Measurements from ENCODE around the gene PARP4. TPM values are rescaled to one million over a fixed set of nuclear protein-coding genes. Genes with fewer than 3 reads are reported as not detected.

The PARP4 gene
- total RNA-seq, 1 experiment from 2014 or later = 76.0 TPM

DNA sequence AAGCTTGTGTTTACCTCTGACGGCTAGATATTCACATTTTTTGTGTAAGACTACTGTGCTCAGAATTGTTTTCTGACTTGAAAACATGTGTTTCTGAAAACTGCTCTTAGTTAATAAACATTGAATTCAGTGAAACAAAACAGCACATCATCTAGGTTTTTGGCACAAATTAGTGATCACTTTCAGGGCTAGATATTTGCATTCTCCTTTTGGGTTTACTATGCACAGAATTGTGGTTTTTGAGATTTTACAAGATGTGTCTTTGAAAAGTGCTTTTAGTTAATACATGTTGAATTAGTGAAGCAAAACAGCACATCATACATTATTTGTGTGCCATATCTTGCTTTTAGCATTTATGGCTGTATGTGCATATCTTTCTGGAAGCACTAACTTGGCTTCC, 8.2 kb upstream of the PARP4 start:
- TF ChIP-seq EGR1 (IDR thresholded peaks at IDR 0.05; ENCODE audit: low read depth) (no peak), SP1 (IDR thresholded peaks at IDR 0.05; ENCODE audit: low read depth) (no peak), ZNF274 (IDR thresholded peaks at IDR 0.05; ENCODE audit: low read depth, low read length) (no peak), CEBPB (IDR thresholded peaks at IDR 0.05; ENCODE audit: low read depth) (no peak), FOSL1 (IDR thresholded peaks at IDR 0.05; ENCODE audit: low read depth) (no peak), SIN3A (IDR thresholded peaks at IDR 0.05; ENCODE audit: low read depth) (no peak), YY1 (IDR thresholded peaks at IDR 0.05; ENCODE audit: extremely low read depth, insufficient replicate concordance, low read depth, low read length) (no peak), EZH2phosphoT487 (IDR thresholded peaks at IDR 0.05; ENCODE audit: borderline replicate concordance) (no peak), RAD21 (IDR thresholded peaks at IDR 0.05; ENCODE audit: low read depth) (no peak), TCF7L2 (IDR thresholded peaks at IDR 0.05; ENCODE audit: borderline replicate concordance, extremely low read depth, insufficient read depth, insufficient read length) (no peak)
- TF ChIP-seq, protein P1, sequence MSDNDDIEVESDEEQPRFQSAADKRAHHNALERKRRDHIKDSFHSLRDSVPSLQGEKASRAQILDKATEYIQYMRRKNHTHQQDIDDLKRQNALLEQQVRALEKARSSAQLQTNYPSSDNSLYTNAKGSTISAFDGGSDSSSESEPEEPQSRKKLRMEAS (IDR thresholded peaks at IDR 0.05) = no peak
- TF ChIP-seq, protein P2, sequence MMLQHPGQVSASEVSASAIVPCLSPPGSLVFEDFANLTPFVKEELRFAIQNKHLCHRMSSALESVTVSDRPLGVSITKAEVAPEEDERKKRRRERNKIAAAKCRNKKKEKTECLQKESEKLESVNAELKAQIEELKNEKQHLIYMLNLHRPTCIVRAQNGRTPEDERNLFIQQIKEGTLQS (IDR thresholded peaks at IDR 0.05) = no peak
- TF ChIP-seq, protein P3, sequence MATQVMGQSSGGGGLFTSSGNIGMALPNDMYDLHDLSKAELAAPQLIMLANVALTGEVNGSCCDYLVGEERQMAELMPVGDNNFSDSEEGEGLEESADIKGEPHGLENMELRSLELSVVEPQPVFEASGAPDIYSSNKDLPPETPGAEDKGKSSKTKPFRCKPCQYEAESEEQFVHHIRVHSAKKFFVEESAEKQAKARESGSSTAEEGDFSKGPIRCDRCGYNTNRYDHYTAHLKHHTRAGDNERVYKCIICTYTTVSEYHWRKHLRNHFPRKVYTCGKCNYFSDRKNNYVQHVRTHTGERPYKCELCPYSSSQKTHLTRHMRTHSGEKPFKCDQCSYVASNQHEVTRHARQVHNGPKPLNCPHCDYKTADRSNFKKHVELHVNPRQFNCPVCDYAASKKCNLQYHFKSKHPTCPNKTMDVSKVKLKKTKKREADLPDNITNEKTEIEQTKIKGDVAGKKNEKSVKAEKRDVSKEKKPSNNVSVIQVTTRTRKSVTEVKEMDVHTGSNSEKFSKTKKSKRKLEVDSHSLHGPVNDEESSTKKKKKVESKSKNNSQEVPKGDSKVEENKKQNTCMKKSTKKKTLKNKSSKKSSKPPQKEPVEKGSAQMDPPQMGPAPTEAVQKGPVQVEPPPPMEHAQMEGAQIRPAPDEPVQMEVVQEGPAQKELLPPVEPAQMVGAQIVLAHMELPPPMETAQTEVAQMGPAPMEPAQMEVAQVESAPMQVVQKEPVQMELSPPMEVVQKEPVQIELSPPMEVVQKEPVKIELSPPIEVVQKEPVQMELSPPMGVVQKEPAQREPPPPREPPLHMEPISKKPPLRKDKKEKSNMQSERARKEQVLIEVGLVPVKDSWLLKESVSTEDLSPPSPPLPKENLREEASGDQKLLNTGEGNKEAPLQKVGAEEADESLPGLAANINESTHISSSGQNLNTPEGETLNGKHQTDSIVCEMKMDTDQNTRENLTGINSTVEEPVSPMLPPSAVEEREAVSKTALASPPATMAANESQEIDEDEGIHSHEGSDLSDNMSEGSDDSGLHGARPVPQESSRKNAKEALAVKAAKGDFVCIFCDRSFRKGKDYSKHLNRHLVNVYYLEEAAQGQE (IDR thresholded peaks at IDR 0.05; ENCODE audit: low read depth) = no peak
- TF ChIP-seq, protein P4, sequence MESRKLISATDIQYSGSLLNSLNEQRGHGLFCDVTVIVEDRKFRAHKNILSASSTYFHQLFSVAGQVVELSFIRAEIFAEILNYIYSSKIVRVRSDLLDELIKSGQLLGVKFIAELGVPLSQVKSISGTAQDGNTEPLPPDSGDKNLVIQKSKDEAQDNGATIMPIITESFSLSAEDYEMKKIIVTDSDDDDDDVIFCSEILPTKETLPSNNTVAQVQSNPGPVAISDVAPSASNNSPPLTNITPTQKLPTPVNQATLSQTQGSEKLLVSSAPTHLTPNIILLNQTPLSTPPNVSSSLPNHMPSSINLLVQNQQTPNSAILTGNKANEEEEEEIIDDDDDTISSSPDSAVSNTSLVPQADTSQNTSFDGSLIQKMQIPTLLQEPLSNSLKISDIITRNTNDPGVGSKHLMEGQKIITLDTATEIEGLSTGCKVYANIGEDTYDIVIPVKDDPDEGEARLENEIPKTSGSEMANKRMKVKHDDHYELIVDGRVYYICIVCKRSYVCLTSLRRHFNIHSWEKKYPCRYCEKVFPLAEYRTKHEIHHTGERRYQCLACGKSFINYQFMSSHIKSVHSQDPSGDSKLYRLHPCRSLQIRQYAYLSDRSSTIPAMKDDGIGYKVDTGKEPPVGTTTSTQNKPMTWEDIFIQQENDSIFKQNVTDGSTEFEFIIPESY (IDR thresholded peaks at IDR 0.05; ENCODE audit: extremely low read depth, insufficient replicate concordance, low read length) = no peak

More for the DNA sequence above, 8.2 kb upstream of the PARP4 start:
- DNase-seq (ENCODE audit: low read depth, low spot score) = no peak
- intact Hi-C loops (cut with micrococcal nuclease) = no loop called here
- H3K9me3 ChIP-seq (ENCODE audit: control insufficient read depth in 1 of 2, insufficient read depth in 1 of 2, low read depth in 1 of 2, low read length in 2 of 2) = no peaks in the 10 kb centered on the region
- H3K27ac ChIP-seq (ENCODE audit: low read depth, low read length) = no peak overlapping the region
- H3K4me2 ChIP-seq (ENCODE audit: low read length) = no peak overlapping the region
- H4K20me1 ChIP-seq (ENCODE audit: insufficient read depth) = no peaks in the 10 kb centered on the region
- POLR2A ChIA-PET = no interaction called here
- no peak overlapping the region for H3K9ac ChIP-seq (ENCODE audit: low read length)
- no peak overlapping the region for H2AFZ ChIP-seq (ENCODE audit: low read depth, low read length, poor library complexity, severe bottlenecking)
- H3K79me2 ChIP-seq (ENCODE audit: insufficient read depth, low read length) = no peaks in the 10 kb centered on the region
- BruUV-seq (replicated peaks) = no TSS peak
- no peak for ATAC-seq
- H3K9me2 ChIP-seq (ENCODE audit: insufficient read depth) = no peaks in the 10 kb centered on the region
- RAD21 ChIA-PET (ENCODE audit: low non-redundant PET in 1 of 2, low total read pairs in 2 of 2, uncharacterized antibody in 2 of 2, unreplicated experiment in 2 of 2) = interaction anchor here in 1 of 2 experiments (0.6 kb wide), 1 partner anchor 210 kb away, joined by 3 read pairs; no protein-coding TSS in a partner anchor
- H3K36me3 ChIP-seq (ENCODE audit: control insufficient read depth in 1 of 2, insufficient read depth in 2 of 2, low read length in 2 of 2) = no peaks in the 10 kb centered on the region
- CTCF ChIA-PET = no interaction called here
- H3K27me3 ChIP-seq (ENCODE audit: insufficient read depth, low read length) = no peaks in the 10 kb centered on the region
- H3K4me1 ChIP-seq (ENCODE audit: control insufficient read depth in 1 of 2, insufficient read depth in 2 of 2, low read length in 2 of 2) = no peaks in the 10 kb centered on the region
- H3K4me3 ChIP-seq (replicated peaks in 1 of 2; ENCODE audit: low read depth in 1 of 2, low read length in 2 of 2) = no peak overlapping the region

Data from HCT116 (cell line).